Inferior parietal cortex (tissue), 1 donor: ENCODE data around the gene OLIG3.

Source experiments
- DNase-seq: peaks from one replicate; pipeline ENCODE4 v3.0.0-alpha.2; 2016; ENCODE audit errors: extremely low spot score

The OLIG3 gene

DNA sequence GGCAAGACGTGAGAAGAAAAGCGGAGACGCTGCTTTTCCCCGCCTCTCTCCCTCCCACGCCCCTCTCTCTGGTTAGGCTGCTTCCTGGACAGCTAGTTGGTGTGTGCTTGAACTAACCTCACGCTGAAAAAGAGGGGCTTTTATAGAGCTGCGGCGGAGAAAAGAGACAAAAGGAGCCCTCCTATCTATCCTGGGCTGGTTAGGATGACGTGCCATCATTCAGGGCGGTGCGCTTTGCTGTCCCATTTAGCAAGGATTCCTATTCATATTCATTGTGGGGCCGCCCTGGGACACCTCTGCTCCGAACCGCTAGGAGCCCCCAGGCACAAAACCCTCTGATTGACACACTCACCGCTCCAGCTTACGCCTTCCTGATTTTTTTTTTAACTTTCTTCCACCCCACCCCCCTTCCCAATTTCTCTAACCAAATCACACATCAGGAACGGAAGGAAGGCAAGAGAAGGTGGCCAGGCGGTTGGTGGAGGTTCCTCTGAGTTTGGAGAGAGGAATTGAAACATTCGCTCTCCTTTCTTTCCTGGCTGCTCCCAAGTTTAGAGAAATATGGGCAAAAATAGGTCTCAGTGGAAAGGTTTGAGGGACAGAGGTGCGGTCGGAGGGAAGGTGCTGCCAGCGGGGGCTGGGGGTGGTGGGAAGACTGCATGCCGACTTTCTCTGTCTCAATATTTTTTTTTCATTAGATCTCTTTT is at the start of gene OLIG3:
OLIG3 (minus strand) TSS at position 114 of the 707 bp plus-strand sequence. CDS start 224 bp downstream, outside the sequence.
- no peak for DNase-seq

DNA sequence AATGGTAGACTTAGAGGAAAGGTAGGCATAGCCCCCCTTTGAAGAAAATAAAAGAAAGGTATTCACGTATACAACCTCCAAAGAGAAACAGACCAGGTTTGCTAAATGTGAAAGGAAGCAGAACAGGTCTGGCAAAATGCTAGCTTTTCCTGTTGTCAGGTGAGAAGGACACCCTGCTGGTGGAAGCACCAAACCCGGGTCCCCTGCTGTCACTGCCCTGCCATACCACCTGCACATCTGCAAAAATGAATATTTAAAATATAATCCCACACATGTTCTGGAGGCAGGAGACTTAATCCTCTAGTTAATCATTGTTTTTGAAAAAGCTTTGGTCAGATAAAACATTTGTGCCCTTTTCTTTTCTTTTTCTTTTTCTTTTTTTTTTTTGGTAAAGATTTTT is 48.9 kb upstream of the OLIG3 start:
- DNase-seq, result no peak

DNA sequence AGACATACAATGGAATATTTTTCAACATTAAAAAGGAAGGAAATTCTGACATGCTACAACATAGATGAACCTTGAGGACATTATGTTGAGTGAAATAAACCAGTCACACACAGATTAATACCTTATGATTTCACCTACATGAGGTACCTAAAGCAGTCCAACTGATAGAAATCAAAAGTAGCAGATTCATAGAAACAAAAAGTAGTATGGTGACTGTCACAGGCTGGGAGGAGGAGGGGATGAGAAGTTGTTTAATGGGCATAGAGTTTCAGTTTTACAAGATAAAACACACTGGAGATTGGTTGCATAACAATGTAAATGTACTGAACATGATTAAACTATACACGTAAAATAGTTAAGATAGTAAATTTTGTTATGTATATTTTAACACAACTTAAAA is 48.5 kb upstream of the OLIG3 start:
- DNase-seq, result no peak

DNA sequence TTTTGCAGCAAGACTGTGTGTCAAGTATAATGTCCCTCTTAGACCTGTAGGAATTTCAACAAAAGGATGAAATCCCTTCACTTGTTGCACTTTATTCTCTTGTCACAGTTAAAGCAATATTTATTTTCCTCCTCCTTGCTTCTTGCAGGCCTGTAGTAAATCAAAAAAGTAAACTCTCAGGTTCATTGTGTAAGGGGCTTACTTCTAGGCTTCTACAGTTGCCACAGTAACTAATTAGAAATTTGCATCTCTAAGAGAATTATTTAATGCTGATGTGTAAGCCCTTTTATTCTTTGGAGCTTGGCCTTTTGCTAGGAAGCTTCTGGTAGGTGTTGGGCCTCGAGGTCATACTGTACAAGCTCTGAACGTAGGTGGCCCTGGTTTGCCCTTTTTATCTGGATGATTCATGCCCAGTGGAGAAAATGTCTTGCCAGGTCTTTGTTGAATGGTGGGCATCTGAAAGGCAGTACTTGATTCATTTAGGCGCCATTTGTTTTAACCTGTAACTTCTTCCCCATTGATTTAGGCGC is 47.4 kb upstream of the OLIG3 start:
- no peak for DNase-seq

DNA sequence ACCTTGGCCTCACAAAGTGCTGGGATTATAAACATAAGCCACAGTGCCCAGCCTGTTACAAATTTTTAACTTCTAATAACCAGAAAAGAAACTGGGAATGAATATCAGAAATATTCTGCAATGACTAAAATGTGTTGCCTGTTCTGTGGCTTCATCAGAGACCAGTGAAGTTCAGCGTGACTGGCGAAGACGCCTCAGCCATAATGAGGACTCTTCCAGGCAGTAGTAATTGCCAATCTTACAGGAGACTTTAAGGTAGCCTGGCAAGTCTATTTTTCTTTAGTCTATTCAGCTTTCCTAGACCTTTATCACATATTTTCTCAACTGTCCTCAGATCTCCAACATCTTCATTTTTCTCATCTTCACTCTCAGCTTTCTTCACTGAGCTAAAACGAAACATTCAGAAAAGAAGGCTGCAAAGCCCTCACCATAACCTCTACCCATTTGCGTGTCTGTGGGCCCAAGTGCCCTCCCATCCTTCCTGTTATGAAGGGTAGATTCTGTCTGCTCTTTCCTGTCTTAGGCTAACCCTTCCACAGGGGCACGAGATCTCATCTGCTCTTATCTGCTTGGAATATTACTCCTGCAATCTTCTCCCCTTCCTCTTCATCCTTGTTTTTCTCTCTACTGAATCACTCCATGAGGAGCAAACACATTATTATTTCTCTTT is 42.0 kb upstream of the OLIG3 start:
- no peak for DNase-seq

DNA sequence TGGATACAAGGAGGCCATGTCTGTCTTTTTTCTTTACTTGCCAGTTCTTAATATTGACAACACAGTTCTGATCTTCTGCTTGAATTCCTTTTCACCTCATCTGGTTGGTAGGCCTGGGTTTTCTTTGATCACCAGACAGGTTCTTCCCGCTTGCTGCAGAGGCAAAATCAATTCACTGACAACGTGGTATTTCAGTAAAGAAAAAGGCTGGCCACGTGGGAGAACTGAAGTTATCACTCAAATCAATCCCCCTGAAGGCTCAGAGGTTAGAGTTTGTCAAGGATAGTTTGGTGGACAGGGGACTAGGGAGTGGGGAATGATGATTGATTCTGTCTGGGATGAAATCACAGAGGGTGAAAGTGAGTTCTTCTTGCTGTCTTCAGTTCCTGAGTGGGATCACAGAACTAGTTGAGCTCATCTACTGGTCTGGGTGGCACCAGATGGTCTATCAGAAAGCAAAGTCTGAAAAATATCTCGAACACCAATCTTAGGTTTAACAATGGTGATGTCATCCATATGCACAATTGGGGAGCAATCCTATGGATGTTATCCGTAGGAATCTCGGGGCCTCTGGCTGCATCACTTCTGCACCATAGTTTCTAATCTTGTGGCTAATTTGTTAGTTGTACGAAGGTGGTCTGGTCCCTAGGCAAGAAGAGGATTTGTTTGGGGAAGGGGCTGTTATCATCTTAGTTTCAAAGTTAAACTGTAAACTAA is 37.3 kb upstream of the OLIG3 start:
- DNase-seq, result no peak

DNA sequence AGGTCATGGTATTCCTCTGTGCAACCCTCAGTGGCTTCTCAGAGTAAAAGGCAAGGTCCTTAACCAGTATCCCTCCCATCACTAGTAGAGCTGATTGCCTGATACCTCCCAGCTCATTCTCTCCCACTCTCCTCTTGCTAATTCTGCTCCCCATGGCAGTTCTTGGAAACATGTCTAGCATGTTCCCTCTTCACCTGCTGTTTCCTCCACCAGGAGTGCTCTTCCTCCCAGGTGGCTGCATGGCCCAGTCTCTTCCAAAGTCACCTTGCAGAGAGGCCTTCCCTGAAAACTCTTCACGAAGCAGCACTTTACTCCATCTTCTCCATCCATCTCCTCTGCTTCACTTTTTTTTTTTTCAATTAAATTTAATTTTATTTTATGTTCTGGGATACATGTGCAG is 36.2 kb upstream of the OLIG3 start:
- no peak for DNase-seq

DNA sequence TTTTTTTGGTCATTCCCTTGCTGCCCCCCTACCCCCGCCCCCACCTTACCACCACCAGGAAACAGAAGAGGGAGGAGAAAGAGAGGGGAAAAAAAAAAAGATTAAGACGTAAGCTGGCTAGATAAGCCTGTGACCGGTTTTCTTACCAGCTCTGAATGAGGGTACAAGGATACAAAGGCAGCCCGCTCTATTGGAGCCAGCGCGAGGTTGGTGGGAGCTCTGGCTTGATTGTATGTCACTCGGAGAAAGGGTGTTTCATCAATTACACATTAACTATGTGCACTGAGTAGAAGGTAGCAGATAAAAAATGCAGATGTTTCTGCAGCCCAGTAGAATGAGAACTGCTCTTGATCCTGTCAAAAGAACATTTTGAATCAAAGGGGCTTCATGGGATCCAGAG is 28.6 kb upstream of the OLIG3 start:
- no peak for DNase-seq

DNA sequence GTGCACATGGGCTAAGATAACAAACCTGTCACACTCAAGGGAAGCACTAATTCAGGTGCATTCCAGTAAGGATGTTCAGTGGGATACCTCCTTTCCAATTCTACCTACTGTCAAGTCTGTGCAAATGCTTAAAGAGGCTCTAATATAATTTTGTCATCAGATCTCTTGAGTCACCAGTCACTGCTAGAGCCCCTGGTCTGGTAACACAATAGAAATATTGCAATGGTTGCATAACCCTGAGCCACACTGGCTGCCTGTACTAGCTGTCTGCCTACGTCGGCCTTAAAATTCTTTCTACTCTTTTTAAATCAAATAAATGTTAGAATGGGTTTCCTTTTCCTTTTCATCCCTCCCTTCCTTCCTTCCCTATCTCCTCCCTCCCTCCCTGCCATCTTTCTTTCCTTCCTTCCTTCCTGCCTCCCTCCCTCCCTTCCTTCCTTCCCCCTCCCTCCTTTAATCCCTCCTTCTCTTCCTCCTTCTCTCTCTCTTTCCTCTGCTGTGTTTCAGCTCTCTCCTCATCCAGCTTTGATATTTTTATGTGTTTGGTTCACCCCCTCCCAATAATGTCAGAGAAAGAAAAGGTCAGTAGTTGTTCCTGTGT is 28.1 kb upstream of the OLIG3 start:
- no peak for DNase-seq

DNA sequence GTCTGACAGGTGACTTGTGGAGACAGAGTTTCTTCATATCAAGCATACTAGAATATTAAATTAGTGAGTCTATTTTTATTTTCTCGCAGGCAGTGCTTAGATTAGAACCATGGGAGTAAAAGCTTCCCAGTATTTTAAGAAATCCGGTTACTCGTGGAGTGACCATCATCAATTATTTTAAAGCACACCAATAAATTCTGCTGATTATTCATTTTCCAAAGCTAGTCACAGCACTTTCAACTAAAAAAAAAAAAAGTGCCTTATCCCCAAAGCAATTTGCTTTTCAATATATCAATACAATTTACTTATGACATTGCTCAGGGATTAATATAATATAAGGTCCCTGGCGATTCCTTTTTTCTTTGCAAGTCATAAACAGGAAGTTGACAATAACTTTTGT is 26.3 kb upstream of the OLIG3 start:
- DNase-seq, result no peak

DNA sequence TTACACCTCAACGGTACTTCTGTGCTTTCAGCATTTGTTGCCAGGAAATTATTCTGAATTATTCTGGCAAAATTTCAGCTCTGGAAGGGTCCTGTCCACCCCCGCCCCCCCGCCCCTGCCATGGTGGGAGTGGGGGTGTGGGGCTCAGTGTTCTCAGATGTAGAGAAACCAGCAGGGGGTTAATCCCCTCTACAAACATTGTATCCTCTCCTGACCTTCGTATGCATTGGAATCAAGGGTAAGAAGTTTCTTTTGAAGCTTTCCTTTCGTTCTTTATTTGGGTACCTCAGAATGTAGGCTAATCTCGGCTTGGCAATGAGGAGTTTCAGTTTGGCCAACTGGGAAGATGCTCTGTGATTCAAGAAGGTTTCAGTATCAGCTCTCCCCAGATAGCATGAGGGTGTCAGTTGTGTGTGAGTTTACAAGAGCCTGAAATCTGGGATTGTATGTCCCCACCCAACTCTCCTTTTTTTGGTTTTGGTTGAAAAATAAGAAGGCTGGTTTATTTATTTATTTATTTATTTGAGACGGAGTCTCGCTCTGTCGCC is 25.5 kb upstream of the OLIG3 start:
- no peak for DNase-seq

DNA sequence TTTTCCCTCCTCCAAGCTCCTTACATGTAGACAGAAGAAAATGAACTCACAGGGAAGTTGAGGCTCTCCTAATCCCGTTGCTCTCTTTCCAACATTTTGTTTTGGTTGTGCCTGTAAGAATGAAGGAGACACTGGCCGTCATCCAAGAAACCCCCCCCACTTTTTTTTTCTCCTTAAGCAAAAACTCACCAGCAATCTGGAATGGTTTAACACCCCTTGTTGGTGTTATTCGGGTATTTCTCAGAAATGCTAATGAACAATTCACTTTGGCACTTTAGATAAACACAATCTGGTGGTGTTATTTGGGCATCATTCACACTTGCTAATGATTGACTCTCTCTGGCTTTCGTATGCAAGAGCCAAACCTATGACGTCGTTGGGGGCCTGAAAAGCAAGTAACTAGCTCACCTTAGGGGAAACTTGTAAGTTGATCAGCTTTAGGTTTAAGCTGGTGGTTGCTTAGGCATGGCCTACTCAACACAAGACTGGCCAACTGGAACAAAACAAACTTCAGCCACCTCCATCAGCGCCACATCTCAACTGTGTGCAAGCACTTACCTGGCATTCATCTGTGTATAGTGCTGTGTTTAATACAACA is 24.3 kb upstream of the OLIG3 start:
- DNase-seq, result no peak

DNA sequence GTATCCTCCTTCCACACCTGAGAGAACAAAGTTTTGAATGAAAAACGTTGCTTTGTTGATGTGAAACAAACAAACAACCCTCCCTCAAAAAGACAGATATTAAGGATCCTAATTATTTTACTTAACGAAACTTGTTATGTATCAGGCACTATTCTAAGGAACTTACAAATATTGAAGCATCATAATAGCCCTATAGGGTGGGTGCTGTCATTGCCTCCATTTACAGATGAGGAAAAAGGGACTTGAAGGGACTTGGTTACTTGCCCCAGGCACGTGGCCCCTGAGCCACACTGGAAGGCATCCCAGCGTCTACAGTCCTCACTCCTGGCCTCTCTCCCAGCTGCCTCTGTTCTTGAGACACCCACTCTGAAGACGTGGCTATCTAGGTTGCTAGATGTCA is 20.2 kb upstream of the OLIG3 start:
- DNase-seq, result no peak

DNA sequence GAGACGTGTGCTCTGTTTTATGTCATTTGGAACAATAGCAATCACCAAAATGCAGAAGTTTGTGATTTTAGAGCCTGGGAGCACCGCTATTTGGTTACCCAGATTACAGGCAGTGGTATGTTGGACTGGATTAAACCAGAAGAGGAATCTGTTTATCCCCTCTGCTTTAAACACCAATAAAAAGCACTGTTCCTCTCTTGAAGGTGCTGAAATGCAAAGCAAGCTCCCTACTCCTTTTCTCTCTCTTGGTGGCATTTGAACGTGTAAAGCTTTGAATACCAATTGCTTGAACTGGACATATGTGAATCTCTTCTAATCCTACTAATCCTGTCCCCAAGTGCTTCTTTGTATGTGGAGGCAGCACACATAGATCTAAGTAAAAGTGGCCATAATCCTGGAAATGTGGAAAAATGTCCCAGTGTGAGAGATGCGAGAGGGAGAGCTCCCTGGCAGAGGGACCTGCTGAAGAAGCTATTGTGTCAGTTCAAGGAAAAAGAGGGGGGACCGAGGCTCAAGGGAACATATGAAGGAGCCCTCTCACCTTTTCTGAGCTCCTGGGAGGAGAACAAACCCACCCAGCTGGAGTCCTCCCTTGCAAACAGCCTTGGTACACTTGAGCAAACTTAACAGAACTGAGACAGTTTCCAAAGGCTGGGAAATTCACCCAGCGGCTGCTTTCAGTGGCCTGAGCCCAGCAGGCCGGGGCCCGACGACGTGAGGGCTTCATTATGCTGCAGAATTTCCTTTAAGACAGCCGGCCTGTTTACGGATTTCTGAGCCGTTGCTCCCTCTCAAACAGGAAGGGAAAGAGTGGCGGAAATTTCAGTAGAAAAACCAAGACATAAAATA is 18.8 kb upstream of the OLIG3 start:
- DNase-seq, result no peak

DNA sequence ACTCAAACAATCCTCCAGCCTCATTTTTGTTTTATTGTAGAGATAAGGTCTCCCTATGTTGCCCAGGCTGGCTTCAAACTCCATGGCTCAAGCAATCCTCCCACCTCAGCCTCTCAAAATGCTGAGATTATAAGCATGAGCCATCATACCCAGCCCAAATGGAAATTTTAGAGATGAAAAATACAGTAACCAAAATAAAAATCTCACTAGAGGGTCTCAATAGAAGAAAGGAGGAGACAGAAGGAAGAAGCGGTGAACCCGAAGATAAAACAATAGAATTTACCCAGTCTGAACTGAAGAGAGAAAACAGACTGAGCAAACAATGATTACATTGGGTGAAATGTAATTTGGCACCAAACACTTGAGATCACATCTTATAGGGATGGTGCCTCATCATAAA is 16.7 kb upstream of the OLIG3 start:
- no peak for DNase-seq

DNA sequence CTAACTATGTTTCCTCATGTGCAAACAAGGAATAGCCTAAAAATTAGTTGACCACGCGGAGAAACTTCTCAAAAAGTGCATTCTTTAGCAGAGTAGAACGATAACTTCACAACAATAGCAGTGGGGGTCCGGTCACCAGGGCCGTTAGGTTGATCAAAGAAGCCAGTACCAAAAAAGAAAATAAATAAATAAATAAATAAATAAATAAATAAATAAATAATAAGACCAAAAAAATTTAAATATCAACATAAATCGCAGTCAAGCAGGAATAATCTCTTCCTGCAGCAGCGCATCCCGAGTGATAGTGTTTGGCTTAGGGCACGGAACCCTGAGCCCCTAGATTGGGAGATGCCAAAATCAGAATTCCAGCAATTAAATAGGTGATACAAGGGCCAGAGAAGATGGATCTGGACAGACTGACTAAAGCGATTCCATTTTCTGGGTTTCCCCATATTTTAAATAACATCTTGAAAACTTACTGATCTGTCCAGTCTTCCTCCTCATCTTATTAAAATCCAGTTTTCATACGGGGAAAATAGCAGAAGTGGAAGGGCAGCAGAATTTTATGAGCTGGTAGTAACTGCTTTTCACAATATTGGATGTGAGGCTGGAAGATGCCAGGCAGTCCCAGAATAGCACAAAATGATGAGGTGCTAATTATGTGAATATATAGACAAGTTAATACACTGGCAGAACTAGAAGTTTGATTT is 4.4 kb upstream of the OLIG3 start:
- no peak for DNase-seq

DNA sequence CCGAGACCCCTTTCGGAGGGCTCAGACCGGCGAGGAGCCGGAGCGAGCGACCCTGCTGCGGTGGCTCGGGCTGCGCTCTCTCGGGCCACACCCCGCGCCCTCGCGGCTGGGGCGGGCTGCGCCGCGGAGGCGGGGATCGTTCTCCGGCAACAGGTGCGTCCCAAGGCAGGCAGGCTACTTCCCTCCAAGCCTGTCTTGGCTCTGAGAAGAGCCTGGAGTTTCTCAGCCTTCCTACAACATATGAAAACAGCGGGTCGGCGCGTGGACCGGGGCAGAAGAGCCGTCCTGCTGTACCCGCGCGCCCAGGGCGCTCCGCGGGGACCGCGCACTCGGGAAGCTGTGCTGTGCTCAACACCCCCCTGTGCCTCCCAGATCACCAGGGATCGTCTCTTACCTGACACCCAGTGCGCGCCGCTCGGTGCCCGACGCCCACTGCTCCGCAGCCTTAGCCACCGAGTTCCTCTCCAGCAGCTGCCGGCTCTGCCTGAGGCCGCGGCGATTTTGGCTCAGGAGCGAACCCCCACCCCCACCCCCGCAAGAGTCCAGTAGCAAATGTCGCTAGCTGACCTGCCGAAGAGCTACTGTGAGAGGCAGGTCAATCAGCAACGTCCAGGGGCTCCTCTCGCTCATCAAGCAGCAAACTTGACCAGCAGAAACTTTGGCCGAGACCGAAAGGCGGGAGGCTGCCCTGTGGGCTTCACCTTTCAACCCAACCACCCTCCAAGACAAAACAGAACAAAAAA is 3.7 kb upstream of the OLIG3 start:
- DNase-seq, result no peak

DNA sequence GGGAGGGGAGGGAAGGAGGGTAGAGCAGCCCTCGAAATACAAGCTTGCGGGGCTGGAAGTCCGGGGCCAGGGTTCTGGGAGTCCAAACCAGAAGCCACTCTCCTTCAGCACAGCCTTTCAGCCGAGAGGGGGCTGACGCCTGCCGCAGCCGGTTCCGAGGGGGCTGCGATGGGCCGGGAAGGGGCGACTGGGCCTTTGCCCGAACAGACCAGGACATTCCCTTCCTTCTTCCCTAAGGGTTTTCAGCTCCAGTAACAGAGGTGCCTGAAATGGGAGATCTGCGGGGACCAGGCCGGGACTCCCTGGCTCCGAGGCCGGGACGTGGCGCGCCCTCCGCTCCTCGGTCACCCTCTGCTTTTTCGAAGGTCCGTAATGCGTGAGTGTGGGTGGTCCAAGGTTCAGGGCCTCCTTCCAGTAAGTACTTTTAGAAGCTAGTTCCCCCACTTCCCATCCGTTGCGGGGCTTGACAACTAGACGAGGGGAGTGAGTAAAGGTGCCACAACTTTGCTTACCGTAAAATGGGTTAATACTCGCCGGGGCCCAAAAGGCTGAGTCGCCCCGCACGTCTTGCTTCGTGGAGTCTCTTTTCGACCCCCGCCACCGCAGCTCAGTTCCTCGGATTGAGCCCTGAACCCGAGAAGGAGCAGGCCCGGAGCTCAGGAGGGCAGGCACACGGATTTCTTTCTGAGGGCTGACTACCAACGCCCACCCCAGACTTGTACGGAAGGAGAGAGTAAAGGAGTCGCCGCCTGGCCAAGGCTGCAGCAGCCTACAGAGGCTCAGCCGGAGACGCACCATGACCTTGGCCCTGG is 2.9 kb upstream of the OLIG3 start:
- no peak for DNase-seq
